ENCODE results near the gene CLOCK.

Gene CLOCK

GRCh38 chr4:55475394-55476243 lies 71.1 kb downstream of the CLOCK start:
- no peak for DNase-seq (ENCODE audit: low read depth in 3 of 3)

GRCh38 chr4:55469979-55470378 lies 76.7 kb downstream of the CLOCK start:
- DNase-seq (ENCODE audit: low read depth in 3 of 3) = no peak

GRCh38 chr4:55468724-55469123 lies 78.0 kb downstream of the CLOCK start:
- no peak for DNase-seq (ENCODE audit: low read depth in 3 of 3)

- no peak for DNase-seq (ENCODE audit: low read depth in 3 of 3)
These were observed 80.7 kb downstream of the CLOCK start for GRCh38 chr4:55466001-55466400.

- DNase-seq (ENCODE audit: low read depth in 3 of 3) = no peak
These were observed 88.1 kb downstream of the CLOCK start for GRCh38 chr4:55458611-55459010.

- no peak for DNase-seq (ENCODE audit: low read depth in 3 of 3)
These were observed 88.5 kb downstream of the CLOCK start for GRCh38 chr4:55458164-55458563.

GRCh38 chr4:55450566-55450965 lies 96.1 kb downstream of the CLOCK start:
- no peak for DNase-seq (ENCODE audit: low read depth in 3 of 3)

GRCh38 chr4:55447831-55448230 lies 98.9 kb downstream of the CLOCK start:
- no peak for DNase-seq (ENCODE audit: low read depth in 3 of 3)

- no peak for DNase-seq (ENCODE audit: low read depth in 3 of 3)
These were observed 99.5 kb downstream of the CLOCK start for GRCh38 chr4:55447108-55447708.

- no peak for DNase-seq (ENCODE audit: low read depth in 3 of 3)
These were observed 100.2 kb downstream of the CLOCK start for GRCh38 chr4:55446578-55446922.

- no peak for DNase-seq (ENCODE audit: low read depth in 3 of 3)
These were observed 100.7 kb downstream of the CLOCK start for GRCh38 chr4:55445921-55446577.

- no peak for DNase-seq (ENCODE audit: low read depth in 3 of 3)
These were observed 101.9 kb downstream of the CLOCK start for GRCh38 chr4:55444827-55445226.

GRCh38 chr4:55442541-55442940 lies 104.2 kb downstream of the CLOCK start:
- no peak for DNase-seq (ENCODE audit: low read depth in 3 of 3)

- no peak for DNase-seq (ENCODE audit: low read depth in 3 of 3)
These were observed 105.9 kb downstream of the CLOCK start for GRCh38 chr4:55440786-55441185.

GRCh38 chr4:55439023-55439422 lies 107.7 kb downstream of the CLOCK start:
- DNase-seq (ENCODE audit: low read depth in 3 of 3) = no peak

GRCh38 chr4:55438314-55438713 lies 108.4 kb downstream of the CLOCK start:
- no peak for DNase-seq (ENCODE audit: low read depth in 3 of 3)

- DNase-seq (ENCODE audit: low read depth in 3 of 3) = no peak
These were observed 108.9 kb downstream of the CLOCK start for GRCh38 chr4:55437823-55438222.

GRCh38 chr4:55437356-55437796 lies 109.3 kb downstream of the CLOCK start:
- no peak for DNase-seq (ENCODE audit: low read depth in 3 of 3)

GRCh38 chr4:55435141-55435841 lies 111.4 kb downstream of the CLOCK start:
- no peak for DNase-seq (ENCODE audit: low read depth in 3 of 3)

- no peak for DNase-seq (ENCODE audit: low read depth in 3 of 3)
These were observed 114.9 kb downstream of the CLOCK start for GRCh38 chr4:55431710-55432336.

- DNase-seq (ENCODE audit: low read depth in 3 of 3) = no peak
These were observed 121.9 kb downstream of the CLOCK start for GRCh38 chr4:55424791-55425190.

- DNase-seq (ENCODE audit: low read depth in 3 of 3) = no peak
These were observed 130.5 kb downstream of the CLOCK start for GRCh38 chr4:55416176-55416575.
